OCI-LY3 (cell line): ENCODE results near the gene DUSP16.

Experiments used
- H2AFZ ChIP-seq: fragments of 200-600, 300-600 bp; shearing (Covaris generic); 2 replicates; pipeline ENCODE4 v1.6.0; 2014; ENCODE audit warnings: antibody characterized with exemption, low read depth, low read length
- H3K27ac ChIP-seq: fragments of 200-600, 300-600 bp; sonication (generic); 2 replicates; pipeline ENCODE4 v1.5.1; 2014; ENCODE audit warnings: mild to moderate bottlenecking, low read length, moderate library complexity, mixed read lengths
- H3K27me3 ChIP-seq: fragments of 200-600, 300-600 bp; sonication (generic); 2 replicates; pipeline ENCODE4 v1.6.1; 2014; ENCODE audit warnings: low read depth, low read length, mixed read lengths
- H3K36me3 ChIP-seq: fragments of 200-600, 300-600 bp; sonication (generic); replicated peaks from 2 replicates; pipeline ENCODE3; 2014; ENCODE audit warnings: low read depth, low read length, mixed read lengths
- H3K4me1 ChIP-seq: fragments of 300-600, 200-600 bp; sonication (generic); 2 replicates; pipeline ENCODE4 v1.6.1; 2014; ENCODE audit warnings: low read length, mixed read lengths
- H3K4me2 ChIP-seq: fragments of 200-600, 300-600 bp; sonication (generic); 2 replicates; pipeline ENCODE4 v1.6.1; 2014; ENCODE audit warnings: low read length, mixed read lengths
- H3K4me3 ChIP-seq: fragments of 300-600, 200-600 bp; sonication (generic); 2 replicates; pipeline ENCODE4 v1.5.1; 2014; ENCODE audit warnings: antibody characterized with exemption, mild to moderate bottlenecking, low read length, moderate library complexity
- H3K79me2 ChIP-seq: fragments of 300-600, 200-600 bp; shearing (Covaris generic); 2 replicates; pipeline ENCODE4 v1.6.1; 2014; ENCODE audit warnings: mild to moderate bottlenecking, low read length, mixed read lengths
- H3K9ac ChIP-seq: fragments of 300-600, 200-600 bp; shearing (Covaris generic); 2 replicates; pipeline ENCODE4 v1.6.0; 2014; ENCODE audit warnings: mild to moderate bottlenecking, low read length, moderate library complexity
- H3K9me3 ChIP-seq: fragments of 200-600, 300-600 bp; shearing (Covaris generic); 2 replicates; pipeline ENCODE4 v1.6.1; 2014; ENCODE audit warnings: low read length, mixed read lengths; ENCODE audit not compliant: insufficient read depth
- H4K20me1 ChIP-seq: fragments of 200-600, 300-600 bp; sonication (generic); 2 replicates; pipeline ENCODE4 v1.6.1; 2016; ENCODE audit warnings: low read length, mixed read lengths; ENCODE audit not compliant: insufficient read depth
- CTCF ChIP-seq: fragments of 200-600, 300-600 bp; sonication (generic); IDR thresholded peaks from 2 replicates; pipeline ENCODE4 v1.5.1; 2014; ENCODE audit warnings: antibody characterized with exemption, low read length, low read depth
- EZH2phosphoT487 ChIP-seq: fragments of 200-600 bp; shearing (Covaris generic); IDR thresholded peaks from 2 replicates; pipeline ENCODE4 v1.6.1; 2018; ENCODE audit warnings: antibody characterized with exemption, mixed run types, low read depth

The DUSP16 gene

GRCh38 chr12:12551115-12551514 lies 11.5 kb downstream of the DUSP16 start:
- H2AFZ ChIP-seq = no peak overlapping the region
- H3K4me3 ChIP-seq = no peak overlapping the region
- no peaks in the 10 kb centered on the region for H3K27me3 ChIP-seq
- no peaks in the 10 kb centered on the region for H3K79me2 ChIP-seq
- no peaks in the 10 kb centered on the region for H3K4me1 ChIP-seq
- no peak for TF ChIP-seq EZH2phosphoT487
- no peak for TF ChIP-seq CTCF
- H3K36me3 ChIP-seq = no peaks in the 10 kb centered on the region
- no peak overlapping the region for H3K27ac ChIP-seq
- H3K9ac ChIP-seq = no peak overlapping the region
- no peaks in the 10 kb centered on the region for H4K20me1 ChIP-seq
- H3K9me3 ChIP-seq = no peaks in the 10 kb centered on the region
- H3K4me2 ChIP-seq = 0 out of 2 replicates have a peak overlapping the region, but pooled peaks have one; percentile 1

GRCh38 chr12:12550277-12550676 lies 12.4 kb downstream of the DUSP16 start:
- TF ChIP-seq CTCF (no peak), EZH2phosphoT487 (no peak)
- Histone ChIP-seq H3K9me3 (no peaks in the 10 kb centered on the region), H3K27me3 (no peaks in the 10 kb centered on the region), H2AFZ (no peak overlapping the region), H3K4me3 (no peak overlapping the region), H3K79me2 (no peaks in the 10 kb centered on the region), H3K27ac (no peak overlapping the region), H3K9ac (no peak overlapping the region), H3K4me2 (no peak overlapping the region), H3K36me3 (no peaks in the 10 kb centered on the region), H4K20me1 (no peaks in the 10 kb centered on the region), H3K4me1 (no peaks in the 10 kb centered on the region)

GRCh38 chr12:12549426-12549825 lies 13.2 kb downstream of the DUSP16 start:
- Histone ChIP-seq H3K4me3 (no peak overlapping the region), H3K4me1 (no peaks in the 10 kb centered on the region), H3K4me2 (no peak overlapping the region), H3K36me3 (no peaks in the 10 kb centered on the region), H3K27ac (no peak overlapping the region), H3K9me3 (no peaks in the 10 kb centered on the region), H2AFZ (no peak overlapping the region), H3K27me3 (no peaks in the 10 kb centered on the region), H4K20me1 (no peaks in the 10 kb centered on the region), H3K79me2 (no peaks in the 10 kb centered on the region), H3K9ac (no peak overlapping the region)
- TF ChIP-seq EZH2phosphoT487 = no peak

GRCh38 chr12:12548713-12549112 lies 13.9 kb downstream of the DUSP16 start:
- Histone ChIP-seq H3K4me2 (no peak overlapping the region), H3K79me2 (no peaks in the 10 kb centered on the region), H3K36me3 (no peaks in the 10 kb centered on the region), H3K27me3 (no peaks in the 10 kb centered on the region), H4K20me1 (no peaks in the 10 kb centered on the region), H3K9me3 (no peaks in the 10 kb centered on the region), H3K9ac (no peak overlapping the region), H3K27ac (no peak overlapping the region), H3K4me1 (no peaks in the 10 kb centered on the region), H3K4me3 (no peak overlapping the region), H2AFZ (no peak overlapping the region)
- TF ChIP-seq CTCF = no peak
- TF ChIP-seq EZH2phosphoT487 = no peak

GRCh38 chr12:12546314-12546772 lies 16.3 kb downstream of the DUSP16 start:
- no peaks in the 10 kb centered on the region for H3K9me3 ChIP-seq
- TF ChIP-seq CTCF (no peak), EZH2phosphoT487 (no peak)
- H3K4me2 ChIP-seq = no peak overlapping the region
- H3K36me3 ChIP-seq = no peaks in the 10 kb centered on the region
- H3K79me2 ChIP-seq = no peaks in the 10 kb centered on the region
- H3K4me3 ChIP-seq = no peak overlapping the region
- H2AFZ ChIP-seq = no peak overlapping the region
- no peak overlapping the region for H3K9ac ChIP-seq
- no peaks in the 10 kb centered on the region for H3K27me3 ChIP-seq
- H3K4me1 ChIP-seq = no peaks in the 10 kb centered on the region
- no peaks in the 10 kb centered on the region for H4K20me1 ChIP-seq
- no peak overlapping the region for H3K27ac ChIP-seq
